ENCODE data around the gene NRXN2. TPM values are rescaled to one million over a fixed set of nuclear protein-coding genes. Genes with fewer than 3 reads are reported as not detected.

The NRXN2 gene
- total and polyA plus RNA-seq, 2 experiments from 2014 or later, result 1.1 to 5.6 TPM

GRCh38 chr11:64724863-64725532, 2.0 kb upstream of the NRXN2 start:
- no peaks in the 10 kb centered on the region for H3K9me2 ChIP-seq (ENCODE audit: insufficient read depth)
- no peak overlapping the region for H3K4me3 ChIP-seq
- H4K20me1 ChIP-seq (ENCODE audit: insufficient read depth), result no peaks in the 10 kb centered on the region
- H2AFZ ChIP-seq, result no peak overlapping the region
- H3K9ac ChIP-seq, result no peak overlapping the region
- no peak overlapping the region for H3K27ac ChIP-seq
- 81 to 83% methylated on average over 7 of the region's 7 CpGs for WGBS, 2 experiments (ENCODE audit: low coverage in 1 of 2, low lambda C conversion rate in 2 of 2, missing lambda C conversion rate in 2 of 2)
- H3F3A ChIP-seq (ENCODE audit: insufficient read depth), result no peaks in the 10 kb centered on the region
- H3K36me3 ChIP-seq (ENCODE audit: low read depth), result no peaks in the 10 kb centered on the region
- DNase-seq, result no peak
- TF ChIP-seq EZH2 (IDR thresholded peaks at IDR 0.05; ENCODE audit: insufficient read depth, poor library complexity, severe bottlenecking) (no peak), EZH2phosphoT487 (IDR thresholded peaks at IDR 0.05; ENCODE audit: insufficient read depth, low read depth) (no peak)
- H3K9me3 ChIP-seq (ENCODE audit: low read depth), result no peaks in the 10 kb centered on the region
- no peaks in the 10 kb centered on the region for H3K4me1 ChIP-seq (ENCODE audit: insufficient read depth)
- no peaks in the 10 kb centered on the region for H3K79me2 ChIP-seq (ENCODE audit: insufficient read depth)
- in situ Hi-C loops (cut with MboI), result no loop called here
- no peak overlapping the region for H3K4me2 ChIP-seq (ENCODE audit: unreplicated experiment)
- H3K27me3 ChIP-seq (replicated peaks; ENCODE audit: insufficient read depth), result peaks cover 15% of the 10 kb centered on the region

DNA sequence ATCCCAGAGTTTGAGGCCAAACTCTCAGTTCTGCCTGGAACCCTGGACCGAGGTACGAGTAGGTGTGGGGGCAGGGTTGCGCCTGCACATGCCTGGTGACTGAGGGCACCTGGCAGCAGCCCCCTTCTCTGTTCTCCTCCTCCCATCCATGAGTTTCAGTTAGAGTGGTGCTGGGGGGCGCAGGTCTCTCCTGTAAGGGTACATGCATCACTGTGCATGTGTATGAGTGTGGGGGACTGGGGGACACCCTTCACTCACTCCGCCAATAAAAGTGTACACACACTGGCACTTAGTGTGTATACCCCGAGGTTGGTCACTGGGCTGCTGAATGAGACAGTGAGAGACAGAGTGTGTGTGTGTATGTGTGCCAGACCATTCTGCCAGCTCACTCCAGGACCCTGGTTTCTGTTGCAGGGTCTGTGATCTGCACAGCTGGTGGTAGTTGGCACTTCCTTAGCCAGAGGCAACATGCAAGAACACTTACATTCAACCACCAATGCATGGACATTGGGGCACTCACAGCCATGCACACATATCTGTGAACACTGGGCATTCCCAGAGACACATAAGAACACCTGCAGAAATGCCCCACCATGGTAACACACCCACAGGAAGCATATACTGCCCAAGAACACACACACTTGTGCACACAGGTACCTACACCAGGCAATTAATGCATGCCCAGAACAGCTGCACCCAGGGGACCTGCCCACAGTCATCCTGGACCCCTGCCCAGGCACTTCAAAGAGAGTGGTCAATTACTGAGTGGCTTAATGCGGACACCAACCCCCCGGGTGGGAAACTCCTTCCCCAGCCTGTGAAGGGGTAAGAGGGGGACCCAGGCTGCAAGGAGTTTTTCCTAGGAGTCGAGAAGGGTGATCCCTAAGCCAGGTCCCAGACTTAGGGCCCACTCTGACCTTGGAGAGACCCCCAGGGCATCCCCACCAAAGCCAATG, 1.2 kb upstream of the NRXN2 start:
- in situ Hi-C loops (cut with MboI), result no loop called here

DNA sequence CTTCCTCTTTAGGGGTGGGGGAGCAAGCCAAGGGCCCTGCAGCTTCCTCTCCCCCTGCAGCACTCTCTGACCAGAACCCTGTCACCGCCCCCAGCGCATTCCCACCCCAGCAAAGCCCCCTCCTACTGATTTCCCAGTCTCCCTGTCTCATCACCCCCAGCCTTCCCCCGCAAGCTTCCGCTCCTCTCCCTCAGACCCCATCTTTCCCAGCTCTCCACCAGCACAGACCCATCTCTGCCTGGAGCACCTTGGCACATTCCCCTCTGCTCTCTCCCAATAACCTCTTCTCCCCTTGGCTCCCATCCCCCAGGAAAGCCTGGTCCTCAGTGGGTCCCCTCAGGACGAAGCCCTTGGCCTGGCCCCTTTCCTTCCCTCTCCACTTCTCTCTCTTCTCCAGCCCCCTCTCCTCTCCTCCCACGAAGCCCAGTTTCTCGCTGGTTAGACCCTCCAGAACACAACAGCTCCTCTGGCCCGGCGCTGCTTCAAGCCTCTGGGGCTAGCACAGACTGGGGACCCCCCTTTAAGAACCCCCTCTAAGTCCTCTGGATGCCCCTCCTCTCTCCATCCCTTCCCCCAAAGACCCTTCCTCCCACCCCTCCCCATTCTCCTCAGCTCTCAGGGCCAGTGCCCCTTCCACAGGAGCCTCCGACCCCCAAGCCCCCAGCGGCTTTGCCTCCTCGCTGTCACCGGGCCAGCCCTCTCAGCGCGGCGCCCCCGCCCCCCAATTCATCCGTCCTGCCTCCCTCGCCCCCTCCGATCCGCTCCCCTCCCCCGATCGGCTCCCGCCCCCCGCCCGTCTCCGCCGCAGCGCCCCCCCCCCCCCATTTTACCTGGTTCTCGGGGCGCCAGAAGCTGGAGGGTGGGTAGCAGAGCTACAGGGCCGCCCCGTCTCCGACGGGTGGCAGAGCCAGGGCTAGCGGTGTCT, 594 bp downstream of the NRXN2 start:
- Histone ChIP-seq H3K9ac (no peak overlapping the region), H3F3A (ENCODE audit: insufficient read depth) (no peaks in the 10 kb centered on the region), H3K9me2 (ENCODE audit: insufficient read depth) (no peaks in the 10 kb centered on the region), H2AFZ (no peak overlapping the region), H3K27me3 (replicated peaks; ENCODE audit: insufficient read depth) (peaks cover 39% of the 10 kb centered on the region), H3K9me3 (ENCODE audit: low read depth) (no peaks in the 10 kb centered on the region), H3K27ac (no peak overlapping the region), H3K4me3 (no peak overlapping the region), H3K79me2 (ENCODE audit: insufficient read depth) (no peaks in the 10 kb centered on the region), H3K4me2 (ENCODE audit: unreplicated experiment) (no peak overlapping the region), H3K36me3 (ENCODE audit: low read depth) (no peaks in the 10 kb centered on the region), H3K4me1 (ENCODE audit: insufficient read depth) (no peaks in the 10 kb centered on the region), H4K20me1 (ENCODE audit: insufficient read depth) (no peaks in the 10 kb centered on the region)
- no peak for TF ChIP-seq EZH2 (IDR thresholded peaks at IDR 0.05; ENCODE audit: insufficient read depth, poor library complexity, severe bottlenecking)
- no peak for TF ChIP-seq EZH2phosphoT487 (IDR thresholded peaks at IDR 0.05; ENCODE audit: insufficient read depth, low read depth)
- no peak for DNase-seq
- 3 to 9% methylated on average over 18 to 36 of the region's 36 CpGs for WGBS, 2 experiments (ENCODE audit: low coverage in 1 of 2, low lambda C conversion rate in 2 of 2, missing lambda C conversion rate in 2 of 2)
- in situ Hi-C loops (cut with MboI), result no loop called here

More for the DNA sequence above, 1.2 kb upstream of the NRXN2 start:
- no peaks in the 10 kb centered on the region for H3K9me2 ChIP-seq (ENCODE audit: insufficient read depth)
- H3K9me3 ChIP-seq (ENCODE audit: low read depth), result no peaks in the 10 kb centered on the region
- DNase-seq, result no peak
- 34 to 40% methylated on average over 9 of the region's 9 CpGs for WGBS, 2 experiments (ENCODE audit: low coverage in 1 of 2, low lambda C conversion rate in 2 of 2, missing lambda C conversion rate in 2 of 2)
- H3K4me3 ChIP-seq, result no peak overlapping the region
- no peak overlapping the region for H2AFZ ChIP-seq
- no peaks in the 10 kb centered on the region for H3K4me1 ChIP-seq (ENCODE audit: insufficient read depth)
- H3K27me3 ChIP-seq (replicated peaks; ENCODE audit: insufficient read depth), result peaks cover 21% of the 10 kb centered on the region
- H3K79me2 ChIP-seq (ENCODE audit: insufficient read depth), result no peaks in the 10 kb centered on the region
- H3F3A ChIP-seq (ENCODE audit: insufficient read depth), result no peaks in the 10 kb centered on the region
- H3K4me2 ChIP-seq (ENCODE audit: unreplicated experiment), result no peak overlapping the region
- no peaks in the 10 kb centered on the region for H3K36me3 ChIP-seq (ENCODE audit: low read depth)
- TF ChIP-seq EZH2 (IDR thresholded peaks at IDR 0.05; ENCODE audit: insufficient read depth, poor library complexity, severe bottlenecking) (no peak), EZH2phosphoT487 (IDR thresholded peaks at IDR 0.05; ENCODE audit: insufficient read depth, low read depth) (no peak)
- H3K27ac ChIP-seq, result no peak overlapping the region
- H3K9ac ChIP-seq, result no peak overlapping the region
- no peaks in the 10 kb centered on the region for H4K20me1 ChIP-seq (ENCODE audit: insufficient read depth)

- no peaks in the 10 kb centered on the region for H3F3A ChIP-seq (ENCODE audit: insufficient read depth)
- TF ChIP-seq EZH2phosphoT487 (IDR thresholded peaks at IDR 0.05; ENCODE audit: insufficient read depth, low read depth) (no peak), EZH2 (IDR thresholded peaks at IDR 0.05; ENCODE audit: insufficient read depth, poor library complexity, severe bottlenecking) (no peak)
- no peak for DNase-seq
- no peaks in the 10 kb centered on the region for H3K79me2 ChIP-seq (ENCODE audit: insufficient read depth)
- peaks cover 43% of the 10 kb centered on the region for H3K27me3 ChIP-seq (replicated peaks; ENCODE audit: insufficient read depth)
- H3K4me3 ChIP-seq, result no peak overlapping the region
- no peak overlapping the region for H3K9ac ChIP-seq
- H3K9me2 ChIP-seq (ENCODE audit: insufficient read depth), result no peaks in the 10 kb centered on the region
- H3K9me3 ChIP-seq (ENCODE audit: low read depth), result no peaks in the 10 kb centered on the region
- no peak overlapping the region for H2AFZ ChIP-seq
- whole genome bisulfite sequencing, 2 experiments (ENCODE audit: low coverage in 1 of 2, low lambda C conversion rate in 2 of 2, missing lambda C conversion rate in 2 of 2), result 7 to 19% methylated on average over 3 of the region's 3 CpGs
- H4K20me1 ChIP-seq (ENCODE audit: insufficient read depth), result no peaks in the 10 kb centered on the region
- H3K36me3 ChIP-seq (ENCODE audit: low read depth), result no peaks in the 10 kb centered on the region
- H3K4me2 ChIP-seq (ENCODE audit: unreplicated experiment), result no peak overlapping the region
- no peak overlapping the region for H3K27ac ChIP-seq
- in situ Hi-C loops (cut with MboI), result no loop called here
- no peaks in the 10 kb centered on the region for H3K4me1 ChIP-seq (ENCODE audit: insufficient read depth)
These were observed 1.7 kb downstream of the NRXN2 start for GRCh38 chr11:64721359-64721699.

Measured in GM23248 (cell line).